ENCODE measurements around the gene TRIM15. TPM values are rescaled to one million over a fixed set of nuclear protein-coding genes. Genes with fewer than 3 reads are reported as not detected.

Gene TRIM15
- total RNA-seq, 2 donors from 2014 or later = not detected

DNA sequence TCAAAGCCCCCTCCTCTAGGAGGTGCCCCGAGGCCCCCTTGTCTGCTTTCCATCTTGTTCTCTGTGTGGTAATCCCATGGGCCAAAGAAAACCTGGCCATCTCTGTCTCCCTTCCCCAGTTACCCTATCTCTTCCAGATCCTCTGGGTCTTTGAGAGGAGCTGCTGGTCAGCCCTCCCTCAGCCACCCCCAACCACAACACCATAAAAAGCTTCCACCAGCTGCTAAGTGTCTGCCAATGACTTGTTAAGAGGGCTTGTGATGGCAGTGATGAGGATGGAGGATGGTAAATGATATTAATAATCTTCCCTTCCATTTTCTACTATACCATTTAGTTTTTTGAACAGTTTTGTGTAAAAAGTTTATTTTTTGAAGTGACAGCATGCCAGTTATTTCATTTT lies 32.6 kb downstream of the TRIM15 start:
- no peaks in the 10 kb centered on the region for H3K4me1 ChIP-seq
- H3K27me3 ChIP-seq = no peaks in the 10 kb centered on the region
- no peaks in the 10 kb centered on the region for H3K9me3 ChIP-seq
- DNase-seq (ENCODE audit: low spot score) = no peak
- no peak overlapping the region for H3K27ac ChIP-seq
- TF ChIP-seq, protein P1, sequence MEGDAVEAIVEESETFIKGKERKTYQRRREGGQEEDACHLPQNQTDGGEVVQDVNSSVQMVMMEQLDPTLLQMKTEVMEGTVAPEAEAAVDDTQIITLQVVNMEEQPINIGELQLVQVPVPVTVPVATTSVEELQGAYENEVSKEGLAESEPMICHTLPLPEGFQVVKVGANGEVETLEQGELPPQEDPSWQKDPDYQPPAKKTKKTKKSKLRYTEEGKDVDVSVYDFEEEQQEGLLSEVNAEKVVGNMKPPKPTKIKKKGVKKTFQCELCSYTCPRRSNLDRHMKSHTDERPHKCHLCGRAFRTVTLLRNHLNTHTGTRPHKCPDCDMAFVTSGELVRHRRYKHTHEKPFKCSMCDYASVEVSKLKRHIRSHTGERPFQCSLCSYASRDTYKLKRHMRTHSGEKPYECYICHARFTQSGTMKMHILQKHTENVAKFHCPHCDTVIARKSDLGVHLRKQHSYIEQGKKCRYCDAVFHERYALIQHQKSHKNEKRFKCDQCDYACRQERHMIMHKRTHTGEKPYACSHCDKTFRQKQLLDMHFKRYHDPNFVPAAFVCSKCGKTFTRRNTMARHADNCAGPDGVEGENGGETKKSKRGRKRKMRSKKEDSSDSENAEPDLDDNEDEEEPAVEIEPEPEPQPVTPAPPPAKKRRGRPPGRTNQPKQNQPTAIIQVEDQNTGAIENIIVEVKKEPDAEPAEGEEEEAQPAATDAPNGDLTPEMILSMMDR (IDR thresholded peaks at IDR 0.05) = no peak
- H3K36me3 ChIP-seq = peaks cover 63% of the 10 kb centered on the region
- H3K4me3 ChIP-seq = no peak overlapping the region

DNA sequence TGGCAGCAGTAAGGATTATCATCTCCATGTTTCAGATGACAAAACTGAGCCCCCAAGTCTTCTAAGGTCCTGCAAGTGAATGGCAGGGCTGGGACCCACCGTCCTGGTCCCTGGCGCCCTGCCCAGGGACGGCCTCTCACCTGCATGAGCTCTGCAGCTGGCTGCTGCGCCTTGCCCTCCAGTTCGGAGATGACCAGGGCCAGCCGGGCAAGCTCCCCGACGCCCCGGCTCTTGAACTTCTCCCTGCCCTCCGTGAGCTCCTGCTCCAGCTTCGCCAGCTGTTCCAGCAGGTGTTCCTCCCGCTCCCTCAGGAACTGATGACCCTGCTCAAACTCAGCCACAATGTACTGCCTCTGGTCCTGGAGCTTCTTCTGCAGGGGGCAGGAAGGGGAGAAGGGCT lies 33.0 kb downstream of the TRIM15 start:
- DNase-seq (ENCODE audit: low spot score) = no peak
- Histone ChIP-seq H3K9me3 (no peaks in the 10 kb centered on the region), H3K4me3 (no peak overlapping the region), H3K36me3 (peaks cover 64% of the 10 kb centered on the region), H3K4me1 (peaks cover 0 to 2% of the 10 kb centered on the region in 2 donors), H3K27me3 (no peaks in the 10 kb centered on the region), H3K27ac (no peak overlapping the region)
- TF ChIP-seq, protein P1 (IDR thresholded peaks at IDR 0.05) = no peak

DNA sequence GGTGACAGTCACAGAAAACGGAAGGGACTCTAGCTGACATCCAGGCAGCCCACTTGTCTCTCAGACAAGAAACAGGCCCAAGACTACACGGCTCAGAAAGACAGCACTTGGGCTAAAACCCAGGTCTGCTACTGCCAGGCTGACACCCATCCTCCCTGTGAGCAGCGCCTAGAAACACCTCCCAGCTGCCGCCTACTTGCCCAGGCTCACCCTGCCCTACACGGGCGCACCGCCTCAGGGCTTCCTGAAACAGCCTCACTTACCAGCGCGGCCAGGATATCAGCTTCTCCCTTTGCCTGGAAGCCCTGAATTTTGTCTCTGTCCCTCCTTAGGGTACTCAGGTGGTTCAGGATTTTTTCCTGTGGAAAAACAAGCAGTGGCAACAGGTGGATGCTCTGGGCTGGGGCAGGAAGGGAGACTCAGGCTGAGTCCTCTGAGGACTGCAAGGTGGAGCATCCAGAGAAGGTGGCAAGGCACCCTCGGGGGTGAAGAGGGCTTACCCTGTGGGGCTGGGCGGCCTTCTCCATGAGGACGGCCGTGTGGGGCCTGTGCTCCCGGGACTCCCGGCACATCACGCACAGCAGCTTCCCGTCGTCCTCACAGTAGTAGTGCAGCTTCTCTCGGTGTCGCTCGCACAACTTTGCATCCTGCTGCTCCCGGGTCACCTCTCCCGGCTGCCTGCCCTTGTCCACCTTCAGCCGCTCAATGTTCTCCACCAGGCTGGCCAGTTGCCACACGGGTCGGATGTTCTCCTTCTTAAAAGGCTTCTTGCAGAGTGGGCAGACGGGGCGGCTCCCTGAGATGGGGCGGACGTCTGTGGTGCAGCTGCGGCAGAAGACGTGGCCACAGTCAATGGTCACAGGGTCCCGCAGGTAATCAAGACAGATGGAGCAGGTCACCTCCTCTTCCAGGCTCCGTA lies 35.1 kb downstream of the TRIM15 start:
- peaks cover 64% of the 10 kb centered on the region for H3K36me3 ChIP-seq

DNA sequence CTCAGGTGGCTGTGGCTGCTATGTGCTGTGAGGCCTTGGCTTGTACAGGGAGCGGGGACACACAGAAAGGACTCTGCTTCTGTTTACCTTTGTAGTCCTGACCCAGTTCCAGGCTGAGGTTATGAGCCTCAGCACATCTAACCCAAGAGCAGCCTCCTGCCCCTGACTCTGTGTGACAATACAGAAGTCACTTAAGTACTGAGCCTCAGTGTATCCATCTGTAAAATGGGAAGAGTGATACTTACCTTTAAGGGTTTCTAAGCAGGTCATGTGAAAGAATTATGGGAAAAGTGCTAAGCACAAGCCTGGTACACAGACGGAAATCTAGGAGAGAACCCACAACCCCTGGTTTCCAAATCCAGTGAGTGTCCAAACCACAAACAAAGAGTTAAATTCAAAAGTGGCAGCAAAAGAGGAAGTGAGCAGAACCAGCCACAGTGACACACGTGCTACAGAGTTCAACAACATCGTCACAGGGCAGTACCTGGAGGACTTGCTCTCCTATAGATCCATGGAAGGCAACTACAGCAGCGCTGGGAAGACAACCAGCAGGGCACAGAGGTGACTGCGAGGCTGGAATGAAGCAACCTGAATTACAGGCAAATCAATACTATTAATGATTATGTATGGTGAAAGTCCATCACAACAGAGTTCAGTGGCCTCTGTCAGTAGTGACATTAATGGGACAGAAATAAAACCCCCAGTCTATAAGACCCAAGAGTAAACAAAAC lies 37.4 kb downstream of the TRIM15 start:
- TF ChIP-seq, protein P1 (IDR thresholded peaks at IDR 0.05) = no peak
- peaks cover 48% of the 10 kb centered on the region for H3K36me3 ChIP-seq
- no peak overlapping the region for H3K4me3 ChIP-seq
- H3K4me1 ChIP-seq = peaks cover 0 to 16% of the 10 kb centered on the region in 2 donors
- no peak overlapping the region for H3K27ac ChIP-seq
- no peak for DNase-seq (ENCODE audit: low spot score)
- no peaks in the 10 kb centered on the region for H3K9me3 ChIP-seq
- H3K27me3 ChIP-seq = no peaks in the 10 kb centered on the region

More for the DNA sequence above, 35.1 kb downstream of the TRIM15 start:
- TF ChIP-seq, protein P1 (IDR thresholded peaks at IDR 0.05) = no peak
- no peak overlapping the region for H3K4me3 ChIP-seq
- DNase-seq (ENCODE audit: low spot score) = no peak
- no peak overlapping the region for H3K27ac ChIP-seq
- H3K4me1 ChIP-seq = peaks cover 0 to 10% of the 10 kb centered on the region in 2 donors
- no peaks in the 10 kb centered on the region for H3K9me3 ChIP-seq
- no peaks in the 10 kb centered on the region for H3K27me3 ChIP-seq

DNA sequence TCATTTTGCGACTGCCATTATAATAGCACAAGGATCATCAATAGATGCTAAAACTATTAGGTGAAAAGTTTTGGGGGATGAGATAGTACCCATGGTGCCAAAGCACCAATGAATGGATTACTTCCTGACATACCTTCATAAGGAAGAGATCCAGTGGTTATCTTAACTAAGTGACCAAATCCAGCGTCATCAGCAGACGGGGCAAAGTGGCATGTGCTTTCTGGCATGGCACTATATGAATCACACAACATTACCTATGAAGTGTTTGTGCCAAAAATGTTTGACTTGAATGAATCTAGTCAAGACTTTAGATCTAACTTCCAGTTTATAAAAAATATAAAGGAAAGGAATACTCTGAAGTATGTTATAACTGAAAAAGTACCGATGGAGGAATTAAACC lies 39.0 kb downstream of the TRIM15 start:
- H3K4me3 ChIP-seq = no peak overlapping the region
- peaks cover 0 to 32% of the 10 kb centered on the region in 2 donors for H3K4me1 ChIP-seq
- TF ChIP-seq, protein P1 (IDR thresholded peaks at IDR 0.05) = no peak
- no peaks in the 10 kb centered on the region for H3K27me3 ChIP-seq
- H3K36me3 ChIP-seq = peaks cover 32% of the 10 kb centered on the region
- DNase-seq (ENCODE audit: low spot score) = no peak
- no peaks in the 10 kb centered on the region for H3K9me3 ChIP-seq
- H3K27ac ChIP-seq = no peak overlapping the region
